ENCODE data around the gene EXOC3.

Gene EXOC3

DNA sequence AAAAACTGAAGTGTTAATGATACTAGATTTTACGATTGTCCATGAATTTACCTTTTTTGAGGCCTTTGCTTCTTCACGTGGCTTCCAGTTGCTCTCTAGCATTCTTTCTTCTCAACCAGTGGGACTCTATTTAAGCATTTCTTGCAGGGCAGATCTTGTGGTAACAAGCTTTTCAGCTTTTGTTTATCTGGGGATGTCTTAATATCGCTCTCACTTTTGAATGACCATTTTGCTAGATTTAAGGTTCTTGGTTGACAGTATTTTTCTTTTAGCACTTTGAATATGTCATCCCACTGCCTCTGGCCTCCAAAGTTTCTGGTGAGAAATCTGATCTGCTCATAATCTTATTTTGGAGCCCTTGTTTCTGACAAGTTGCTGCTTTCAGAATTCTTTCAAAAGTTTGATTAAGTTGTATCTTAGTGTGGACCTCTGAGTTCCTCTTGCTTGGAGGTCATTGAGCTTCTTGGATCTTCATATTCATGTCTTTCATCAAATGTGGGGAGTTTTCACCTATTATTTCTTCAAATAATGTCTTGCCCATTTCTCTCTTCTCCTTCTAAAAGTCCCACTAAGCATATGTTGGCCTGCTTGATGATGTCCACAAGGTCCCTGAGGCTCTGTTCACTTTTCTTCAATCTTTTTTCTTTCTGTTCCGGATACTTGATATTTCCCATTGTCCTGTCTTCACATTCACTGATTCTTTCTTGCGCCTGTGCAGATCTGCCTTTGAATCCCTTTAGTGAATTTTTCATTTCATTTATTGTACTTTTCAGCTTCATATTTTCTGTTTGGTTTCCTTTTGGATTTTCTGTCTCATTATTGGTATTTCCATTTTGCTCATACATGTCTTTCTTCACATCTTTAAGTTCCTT is 8.8 kb downstream of the EXOC3 start:
- H3K4me2 ChIP-seq, result no peak overlapping the region
- TF ChIP-seq Cebpa-rat (IDR thresholded peaks at IDR 0.05), result no peak
- H3K9ac ChIP-seq, result no peak overlapping the region
- H3K4me1 ChIP-seq, result peaks cover 20 to 36% (median 28%) of the 10 kb centered on the region in 10 experiments
- peaks cover 23 to 32% (median 28%) of the 10 kb centered on the region in 11 experiments for H3K9me3 ChIP-seq (replicated peaks in 1 of 11)
- peak overlapping the region in 2 of 10 experiments; percentile 2 to 13; a peak in 1 of 20 replicates for H3K4me3 ChIP-seq
- peaks cover 43 to 78% (median 67%) of the 10 kb centered on the region in 11 experiments for H4K20me1 ChIP-seq
- no peaks in the 10 kb centered on the region for H3K27me3 ChIP-seq
- no peak overlapping the region for H3K27ac ChIP-seq
- peaks cover 96 to 100% (median 100%) of the 10 kb centered on the region in 11 experiments for H3K36me3 ChIP-seq

DNA sequence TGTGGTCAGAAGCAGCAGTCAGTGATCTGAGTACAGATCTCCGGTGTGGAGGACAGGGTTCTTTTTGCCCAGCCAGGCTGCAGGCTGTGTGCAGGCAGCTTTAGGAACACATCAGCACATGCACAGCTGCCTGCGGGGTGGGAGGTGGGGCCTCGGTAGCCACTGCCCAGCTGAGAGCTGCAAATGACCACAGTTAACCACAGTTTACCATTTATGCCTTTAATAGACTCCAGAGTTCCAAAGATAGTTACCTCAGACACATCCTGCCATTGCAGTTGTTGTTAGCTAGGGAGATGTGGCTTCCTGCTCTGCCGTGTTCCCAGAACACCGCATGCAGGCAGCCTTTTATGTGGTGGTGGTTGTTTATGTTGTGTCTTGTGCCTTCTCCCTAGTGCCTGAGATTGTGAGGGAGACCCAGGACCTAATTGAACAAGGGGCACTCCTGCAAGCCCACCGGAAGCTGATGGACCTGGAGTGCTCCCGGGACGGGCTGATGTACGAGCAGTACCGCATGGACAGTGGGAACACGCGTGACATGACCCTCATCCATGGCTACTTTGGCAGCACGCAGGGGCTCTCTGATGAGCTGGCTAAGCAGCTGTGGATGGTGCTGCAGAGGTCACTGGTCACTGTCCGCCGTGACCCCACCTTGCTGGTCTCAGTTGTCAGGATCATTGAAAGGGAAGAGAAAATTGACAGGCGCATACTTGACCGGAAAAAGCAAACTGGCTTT is 10.2 kb downstream of the EXOC3 start:
- Histone ChIP-seq H3K4me3 (no peak overlapping the region), H3K4me1 (peaks cover 14 to 27% (median 21%) of the 10 kb centered on the region in 10 experiments), H3K9ac (no peak overlapping the region; a peak in 1 of 22 replicates), H3K27me3 (no peaks in the 10 kb centered on the region), H4K20me1 (peaks cover 56 to 78% (median 67%) of the 10 kb centered on the region in 11 experiments), H3K4me2 (peak overlapping the region; percentile 25 to 80 (median 68); a peak in 19 of 22 replicates), H3K27ac (no peak overlapping the region), H3K9me3 (replicated peaks in 1 of 11) (peaks cover 23 to 32% (median 28%) of the 10 kb centered on the region in 11 experiments), H3K36me3 (peaks cover 98 to 100% (median 100%) of the 10 kb centered on the region in 11 experiments)
- no peak for TF ChIP-seq Cebpa-rat (IDR thresholded peaks at IDR 0.05)

DNA sequence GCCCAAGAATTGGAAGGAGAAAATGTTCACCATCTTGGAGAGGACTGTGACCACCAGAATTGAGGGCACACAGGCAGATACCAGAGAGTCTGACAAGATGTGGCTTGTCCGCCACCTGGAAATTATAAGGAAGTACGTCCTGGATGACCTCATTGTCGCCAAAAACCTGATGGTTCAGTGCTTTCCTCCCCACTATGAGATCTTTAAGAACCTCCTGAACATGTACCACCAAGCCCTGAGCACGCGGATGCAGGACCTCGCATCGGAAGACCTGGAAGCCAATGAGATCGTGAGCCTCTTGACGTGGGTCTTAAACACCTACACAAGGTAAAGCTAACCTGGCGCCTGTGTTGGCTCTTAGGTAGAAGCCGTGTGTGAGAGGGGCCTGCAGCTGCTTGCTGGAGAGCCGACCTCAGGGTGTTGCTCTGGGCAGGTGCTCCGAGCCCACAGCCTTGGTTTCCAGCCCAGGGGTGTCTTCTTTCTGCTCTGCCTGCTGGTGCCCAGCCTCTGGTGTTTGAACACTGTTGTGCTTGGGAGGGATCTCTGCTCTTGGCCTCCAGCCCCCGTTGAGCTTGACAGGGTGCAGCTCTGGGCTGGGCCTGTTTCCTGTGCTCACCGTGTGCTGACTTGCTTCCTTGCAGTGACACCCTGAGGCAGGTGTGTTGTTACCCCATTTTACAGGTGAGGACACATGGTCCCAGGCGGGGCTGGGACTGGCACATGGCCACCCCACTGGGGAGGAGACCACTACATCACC is 10.9 kb downstream of the EXOC3 start:
- peaks cover 62 to 78% (median 67%) of the 10 kb centered on the region in 11 experiments for H4K20me1 ChIP-seq
- peak overlapping the region in 7 of 11 experiments; percentile 54 to 80 (median 73); a peak in 12 of 22 replicates for H3K4me2 ChIP-seq
- TF ChIP-seq Cebpa-rat (IDR thresholded peaks at IDR 0.05), result no peak
- H3K27me3 ChIP-seq, result no peaks in the 10 kb centered on the region
- H3K9me3 ChIP-seq (replicated peaks in 1 of 11), result peaks cover 23 to 32% (median 28%) of the 10 kb centered on the region in 11 experiments
- H3K9ac ChIP-seq, result no peak overlapping the region
- H3K27ac ChIP-seq, result no peak overlapping the region
- no peak overlapping the region for H3K4me3 ChIP-seq
- H3K36me3 ChIP-seq, result peaks cover 98 to 100% (median 100%) of the 10 kb centered on the region in 11 experiments
- H3K4me1 ChIP-seq, result peaks cover 6 to 21% (median 18%) of the 10 kb centered on the region in 10 experiments; a peak in 19 of 20 replicates

DNA sequence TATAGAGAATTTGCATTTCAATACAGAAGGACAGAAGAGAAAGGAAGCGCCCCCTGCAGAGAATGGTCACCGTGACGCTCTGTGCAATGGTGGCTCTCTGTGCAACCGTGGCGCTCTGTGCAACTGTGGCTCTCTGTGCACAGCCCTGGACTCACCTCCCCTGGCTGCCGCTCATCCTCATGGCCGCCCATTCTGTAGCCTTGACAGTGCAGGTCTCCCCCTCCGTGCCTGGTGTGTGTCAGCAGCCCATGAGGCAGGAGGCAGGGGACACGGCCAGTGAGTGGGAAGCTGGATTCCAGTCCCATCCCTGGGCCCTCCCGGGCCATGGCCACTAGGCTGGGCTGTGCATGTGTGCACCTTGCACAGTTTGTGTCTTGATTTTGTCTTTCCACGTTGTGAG is 12.0 kb downstream of the EXOC3 start:
- Histone ChIP-seq H3K36me3 (peaks cover 98 to 100% (median 100%) of the 10 kb centered on the region in 11 experiments), H3K4me1 (peaks cover 6 to 21% (median 17%) of the 10 kb centered on the region in 10 experiments; a peak in 19 of 20 replicates), H3K4me2 (no peak overlapping the region), H3K27me3 (no peaks in the 10 kb centered on the region), H3K9ac (no peak overlapping the region), H3K9me3 (replicated peaks in 1 of 11) (peaks cover 23 to 30% (median 28%) of the 10 kb centered on the region in 11 experiments), H3K27ac (no peak overlapping the region), H3K4me3 (no peak overlapping the region), H4K20me1 (peaks cover 67 to 81% (median 73%) of the 10 kb centered on the region in 11 experiments)
- no peak for TF ChIP-seq Cebpa-rat (IDR thresholded peaks at IDR 0.05)

- H3K9me3 ChIP-seq (replicated peaks in 1 of 11), result peaks cover 19 to 22% (median 21%) of the 10 kb centered on the region in 11 experiments
- H3K27me3 ChIP-seq, result no peaks in the 10 kb centered on the region
- peaks cover 6 to 21% (median 17%) of the 10 kb centered on the region in 10 experiments; a peak in 19 of 20 replicates for H3K4me1 ChIP-seq
- no peak overlapping the region for H3K9ac ChIP-seq
- H3K36me3 ChIP-seq, result peaks cover 98 to 100% (median 100%) of the 10 kb centered on the region in 11 experiments
- H3K27ac ChIP-seq, result no peak overlapping the region
- TF ChIP-seq Cebpa-rat (IDR thresholded peaks at IDR 0.05), result no peak
- no peak overlapping the region for H3K4me3 ChIP-seq
- peaks cover 73 to 90% (median 81%) of the 10 kb centered on the region in 11 experiments for H4K20me1 ChIP-seq
- no peak overlapping the region for H3K4me2 ChIP-seq
Observed at GRCh38 chr5:455806-456205, 12.8 kb downstream of the EXOC3 start.

DNA sequence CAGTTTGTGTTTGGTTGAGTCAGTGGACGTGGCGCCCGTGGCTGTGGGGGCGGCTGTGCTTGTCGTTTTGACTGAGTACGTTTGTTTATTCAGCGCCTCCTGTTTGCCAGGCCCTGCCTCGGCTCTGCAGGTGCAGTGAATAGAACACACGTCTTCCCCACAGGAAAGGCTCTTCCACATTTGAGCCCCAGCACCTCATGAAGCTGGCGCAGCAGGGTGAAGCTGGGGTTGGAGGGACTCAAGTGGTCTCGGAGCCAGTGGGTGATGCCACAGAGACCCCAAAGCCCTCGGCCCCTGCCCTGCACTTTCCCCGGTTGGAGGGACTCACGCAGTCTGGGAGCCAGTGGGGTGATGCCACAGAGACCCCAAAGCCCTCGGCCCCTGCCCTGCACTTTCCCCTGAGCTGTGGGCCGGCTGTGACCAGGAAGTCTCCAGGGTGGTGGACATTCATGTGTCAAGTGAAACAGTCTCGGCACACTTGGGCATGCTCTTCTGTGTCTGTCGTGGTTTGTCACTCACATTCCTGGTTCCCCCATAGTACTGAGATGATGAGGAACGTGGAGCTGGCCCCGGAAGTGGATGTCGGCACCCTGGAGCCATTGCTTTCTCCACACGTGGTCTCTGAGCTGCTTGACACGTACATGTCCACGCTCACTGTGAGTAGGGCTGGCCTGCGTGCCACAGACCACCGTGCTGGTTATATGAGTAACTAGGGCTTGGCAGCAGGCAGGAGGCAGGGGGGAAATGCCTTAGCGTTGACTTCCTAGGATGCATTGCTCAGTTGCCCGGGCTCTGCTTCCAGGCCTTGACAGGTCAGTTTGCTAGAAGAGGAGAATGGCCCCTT is 13.6 kb downstream of the EXOC3 start:
- Histone ChIP-seq H3K4me3 (no peak overlapping the region), H3K27me3 (no peaks in the 10 kb centered on the region), H3K36me3 (peaks cover 93 to 100% (median 98%) of the 10 kb centered on the region in 11 experiments), H3K4me1 (peaks cover 6 to 21% (median 17%) of the 10 kb centered on the region in 10 experiments; a peak in 19 of 20 replicates), H4K20me1 (peaks cover 74 to 95% (median 82%) of the 10 kb centered on the region in 11 experiments), H3K4me2 (no peak overlapping the region), H3K27ac (no peak overlapping the region), H3K9me3 (replicated peaks in 1 of 11) (peaks cover 11 to 15% (median 13%) of the 10 kb centered on the region in 11 experiments), H3K9ac (no peak overlapping the region)
- no peak for TF ChIP-seq Cebpa-rat (IDR thresholded peaks at IDR 0.05)

DNA sequence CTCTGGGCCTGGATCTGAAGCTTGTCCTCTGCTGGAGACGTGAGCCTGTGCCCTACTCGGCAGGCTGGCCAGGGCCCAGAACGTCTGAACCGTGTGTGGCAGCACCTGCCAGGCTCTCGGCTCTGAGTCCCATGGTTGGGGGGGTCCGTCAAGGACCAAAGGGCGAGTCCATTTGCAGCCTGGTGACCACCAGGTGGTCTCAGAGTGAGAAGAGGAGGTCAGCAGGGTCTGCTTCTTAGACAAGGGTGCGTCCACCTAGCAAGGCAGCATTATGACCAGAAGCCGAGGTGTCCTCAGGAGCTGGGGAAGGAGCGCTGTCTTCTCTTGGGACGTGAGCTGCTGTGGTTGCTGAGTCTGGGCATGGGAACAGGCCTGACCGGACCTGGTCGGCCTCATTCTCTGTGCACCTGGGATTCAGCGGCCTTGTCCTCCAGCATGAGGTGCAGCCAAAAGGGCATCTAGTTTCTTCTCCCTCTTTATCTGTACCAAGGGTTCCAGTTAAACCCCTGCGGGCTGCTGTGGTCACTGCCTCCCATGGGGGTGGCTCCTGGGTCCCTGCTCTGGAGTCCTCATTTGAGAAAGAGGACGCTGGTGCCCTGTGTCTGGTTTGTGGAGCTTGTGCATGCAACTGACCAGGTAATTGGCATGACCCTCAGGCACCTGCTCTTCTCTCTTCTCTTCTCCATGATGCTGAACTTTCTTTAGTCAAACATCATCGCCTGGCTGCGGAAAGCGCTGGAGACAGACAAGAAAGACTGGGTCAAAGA is 14.4 kb downstream of the EXOC3 start:
- Histone ChIP-seq H3K9ac (no peak overlapping the region), H3K4me3 (no peak overlapping the region), H3K36me3 (peaks cover 93 to 100% (median 98%) of the 10 kb centered on the region in 11 experiments), H3K4me1 (peaks cover 6 to 20% (median 17%) of the 10 kb centered on the region in 10 experiments; a peak in 19 of 20 replicates), H3K27me3 (no peaks in the 10 kb centered on the region), H3K4me2 (no peak overlapping the region), H3K9me3 (replicated peaks in 1 of 11) (peaks cover 3 to 7% (median 5%) of the 10 kb centered on the region in 11 experiments; a peak in 21 of 22 replicates), H4K20me1 (peaks cover 74 to 98% (median 87%) of the 10 kb centered on the region in 11 experiments), H3K27ac (no peak overlapping the region)
- TF ChIP-seq Cebpa-rat (IDR thresholded peaks at IDR 0.05), result no peak
